Measurements from ENCODE around the gene PBRM1. TPM values are rescaled to one million over a fixed set of nuclear protein-coding genes. Genes with fewer than 3 reads are reported as not detected.

PBRM1 gene
- total RNA-seq, 1 donor from 2014 or later, result 192 TPM

DNA sequence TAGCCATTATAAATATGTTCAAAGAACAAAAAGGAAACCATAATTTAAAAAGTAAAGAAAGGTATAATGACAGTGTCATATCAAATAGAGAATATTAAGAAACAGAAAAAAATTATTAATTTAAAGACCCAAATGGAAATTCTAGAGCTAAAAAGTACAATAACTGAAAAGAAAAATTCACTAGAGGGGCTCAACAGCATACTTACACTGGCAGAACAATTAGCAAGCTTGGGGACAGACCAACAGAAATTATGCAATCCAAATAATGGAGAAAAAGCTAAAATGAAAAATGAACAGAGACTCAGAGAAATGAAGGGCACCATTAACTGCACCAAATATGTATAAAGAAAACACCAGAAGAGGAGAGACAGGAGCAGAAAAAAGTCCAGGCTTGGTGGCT is 33.9 kb upstream of the PBRM1 start:
- Mint-ChIP-seq H3K4me3 (ENCODE audit: unreplicated experiment) (no peak overlapping the region), H3K36me3 (ENCODE audit: unreplicated experiment) (peaks cover 32% of the 10 kb centered on the region), H3K4me1 (ENCODE audit: low read depth, unreplicated experiment) (no peaks in the 10 kb centered on the region), H3K27me3 (ENCODE audit: unreplicated experiment) (peaks cover 4% of the 10 kb centered on the region), H3K27ac (ENCODE audit: unreplicated experiment) (no peak overlapping the region), H3K9me3 (ENCODE audit: unreplicated experiment) (peaks cover 5% of the 10 kb centered on the region)
- DNase-seq, result no peak
- TF ChIP-seq, protein P1, sequence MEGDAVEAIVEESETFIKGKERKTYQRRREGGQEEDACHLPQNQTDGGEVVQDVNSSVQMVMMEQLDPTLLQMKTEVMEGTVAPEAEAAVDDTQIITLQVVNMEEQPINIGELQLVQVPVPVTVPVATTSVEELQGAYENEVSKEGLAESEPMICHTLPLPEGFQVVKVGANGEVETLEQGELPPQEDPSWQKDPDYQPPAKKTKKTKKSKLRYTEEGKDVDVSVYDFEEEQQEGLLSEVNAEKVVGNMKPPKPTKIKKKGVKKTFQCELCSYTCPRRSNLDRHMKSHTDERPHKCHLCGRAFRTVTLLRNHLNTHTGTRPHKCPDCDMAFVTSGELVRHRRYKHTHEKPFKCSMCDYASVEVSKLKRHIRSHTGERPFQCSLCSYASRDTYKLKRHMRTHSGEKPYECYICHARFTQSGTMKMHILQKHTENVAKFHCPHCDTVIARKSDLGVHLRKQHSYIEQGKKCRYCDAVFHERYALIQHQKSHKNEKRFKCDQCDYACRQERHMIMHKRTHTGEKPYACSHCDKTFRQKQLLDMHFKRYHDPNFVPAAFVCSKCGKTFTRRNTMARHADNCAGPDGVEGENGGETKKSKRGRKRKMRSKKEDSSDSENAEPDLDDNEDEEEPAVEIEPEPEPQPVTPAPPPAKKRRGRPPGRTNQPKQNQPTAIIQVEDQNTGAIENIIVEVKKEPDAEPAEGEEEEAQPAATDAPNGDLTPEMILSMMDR (IDR thresholded peaks at IDR 0.05; ENCODE audit: partially characterized antibody, unreplicated experiment), result no peak

DNA sequence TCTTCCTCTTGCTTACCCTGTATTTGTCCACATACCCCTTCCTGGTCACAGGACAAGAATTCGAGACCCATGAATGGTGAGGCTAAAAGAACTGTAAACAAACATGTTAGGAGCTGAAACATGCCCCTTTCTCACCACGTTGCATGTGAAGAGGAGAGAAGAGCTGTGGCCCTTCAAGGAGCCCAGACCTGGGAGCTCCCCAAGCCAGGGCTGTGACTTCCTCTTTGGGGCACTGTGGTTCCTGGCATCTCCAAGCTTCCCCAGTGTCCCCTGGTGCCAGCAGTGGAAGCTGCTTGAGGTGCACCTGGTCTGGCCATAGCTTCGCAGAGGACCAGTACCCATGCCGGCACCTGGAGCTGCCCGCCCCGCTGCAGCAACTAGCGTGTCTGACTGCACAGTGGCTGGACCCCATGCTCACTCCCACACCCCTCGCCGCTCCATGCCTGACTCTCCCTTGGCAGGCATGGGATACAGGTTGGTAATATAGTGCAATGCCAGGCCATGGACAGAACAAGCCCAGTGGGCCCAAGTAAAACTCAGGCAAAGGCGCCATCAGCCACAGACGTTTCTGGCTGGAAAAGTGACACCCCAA is 30.1 kb upstream of the PBRM1 start:
- Mint-ChIP-seq H3K4me3 (ENCODE audit: unreplicated experiment) (no peak overlapping the region), H3K36me3 (ENCODE audit: unreplicated experiment) (peaks cover 22% of the 10 kb centered on the region), H3K27ac (ENCODE audit: unreplicated experiment) (no peak overlapping the region), H3K4me1 (ENCODE audit: low read depth, unreplicated experiment) (peaks cover 2% of the 10 kb centered on the region), H3K9me3 (ENCODE audit: unreplicated experiment) (peaks cover 10% of the 10 kb centered on the region), H3K27me3 (ENCODE audit: unreplicated experiment) (peaks cover 4% of the 10 kb centered on the region)
- TF ChIP-seq, protein P1 (IDR thresholded peaks at IDR 0.05; ENCODE audit: partially characterized antibody, unreplicated experiment), result no peak
- DNase-seq, result no peak

DNA sequence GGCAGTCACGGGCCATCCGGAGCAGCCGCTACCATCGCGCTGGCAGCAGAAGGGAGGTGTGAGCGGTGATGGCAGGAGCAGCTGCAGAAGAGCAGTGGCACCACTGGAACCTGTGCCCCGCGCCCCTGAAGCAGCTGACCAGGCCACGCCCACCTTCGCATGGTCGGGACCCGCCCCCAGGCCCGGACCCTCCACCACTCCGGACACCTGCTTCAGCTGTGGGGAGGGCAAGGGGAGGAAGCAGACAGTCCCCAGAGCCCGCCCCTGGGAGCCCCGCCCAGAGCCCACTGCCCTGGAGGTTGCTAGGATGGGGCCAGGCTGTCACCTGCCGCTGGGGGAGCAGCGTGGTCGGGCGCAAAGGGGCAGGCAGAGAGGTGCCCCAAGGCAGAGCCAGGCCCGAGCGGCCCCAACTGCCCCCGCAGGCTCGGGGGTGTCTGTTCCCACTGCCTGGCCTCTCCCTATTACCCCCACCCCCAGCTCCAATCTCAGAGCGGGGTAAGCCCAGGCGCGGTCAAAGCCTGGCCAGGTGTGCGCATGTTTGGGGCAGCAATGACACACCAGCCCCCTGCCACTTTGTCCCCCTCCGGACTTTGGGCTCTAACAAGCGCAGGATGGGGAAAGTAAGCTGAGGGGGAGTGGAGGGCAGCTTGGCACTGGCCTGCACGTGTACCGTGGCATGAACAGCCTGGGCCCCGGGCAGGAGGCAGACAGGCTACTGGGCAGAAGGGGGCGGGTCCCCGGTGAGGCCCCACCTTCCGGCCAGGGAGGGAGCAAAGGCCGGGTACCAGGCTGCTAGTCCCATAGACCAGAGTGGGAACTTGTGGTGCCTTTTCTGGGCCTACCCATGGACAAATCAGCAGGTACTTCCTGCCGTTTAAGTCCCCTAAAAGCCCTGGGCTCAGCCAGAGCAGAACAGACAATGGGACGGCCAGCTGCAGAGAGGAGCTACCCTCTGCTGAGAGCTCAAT is 28.9 kb upstream of the PBRM1 start:
- Mint-ChIP-seq H3K9me3 (ENCODE audit: unreplicated experiment) (peaks cover 8% of the 10 kb centered on the region), H3K4me3 (ENCODE audit: unreplicated experiment) (no peak overlapping the region), H3K27ac (ENCODE audit: unreplicated experiment) (no peak overlapping the region), H3K4me1 (ENCODE audit: low read depth, unreplicated experiment) (peaks cover 2% of the 10 kb centered on the region), H3K27me3 (ENCODE audit: unreplicated experiment) (peaks cover 4% of the 10 kb centered on the region), H3K36me3 (ENCODE audit: unreplicated experiment) (peaks cover 11% of the 10 kb centered on the region)
- TF ChIP-seq, protein P1 (IDR thresholded peaks at IDR 0.05; ENCODE audit: partially characterized antibody, unreplicated experiment), result no peak
- peak; percentile 58 for DNase-seq

DNA sequence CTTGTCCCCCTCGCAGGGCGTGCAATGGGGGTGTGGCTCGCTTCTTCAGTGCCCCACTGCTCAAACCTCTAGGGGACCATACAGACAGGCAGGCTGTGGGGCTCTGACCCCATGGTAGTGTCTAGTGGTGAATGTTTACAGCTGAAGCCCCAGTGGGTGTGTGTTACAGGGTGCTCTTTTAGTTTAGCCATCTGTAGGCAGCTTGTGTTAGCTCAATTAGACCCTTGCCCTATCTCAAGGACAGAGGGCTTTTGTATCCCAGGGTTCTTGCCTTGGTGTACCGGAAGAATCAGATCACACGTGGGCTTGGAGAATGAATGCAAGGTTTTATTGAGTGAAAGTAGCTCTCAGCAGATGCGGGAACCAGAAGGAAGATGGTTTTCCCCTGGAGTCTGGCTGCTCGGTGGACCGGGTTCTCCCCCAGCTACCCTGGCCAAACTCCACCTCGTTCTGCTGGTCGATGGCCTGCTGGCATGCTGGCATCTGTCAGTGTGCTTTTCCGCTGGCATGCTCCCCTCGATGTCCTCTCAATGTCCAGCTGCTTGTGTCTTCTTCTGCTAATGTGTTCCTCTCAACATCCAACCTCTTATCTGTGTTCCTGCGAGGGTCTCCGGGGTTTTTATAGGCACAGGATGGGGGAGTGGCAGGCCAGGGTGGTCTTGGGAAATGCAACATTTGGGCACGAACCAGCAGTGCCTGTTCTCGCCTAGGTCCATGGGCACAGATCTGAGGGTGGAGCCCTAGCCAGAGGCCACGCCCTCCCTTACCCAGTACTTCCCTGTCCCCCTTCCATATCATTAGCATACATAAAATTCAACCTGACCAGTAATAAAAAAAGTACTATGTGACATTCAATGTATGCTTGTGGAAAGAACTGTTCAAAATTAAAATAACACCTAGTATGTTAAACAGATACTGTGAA is 26.8 kb upstream of the PBRM1 start:
- no peak for DNase-seq
- peaks cover 6% of the 10 kb centered on the region for H3K9me3 Mint-ChIP-seq (ENCODE audit: unreplicated experiment)
- TF ChIP-seq, protein P1 (IDR thresholded peaks at IDR 0.05; ENCODE audit: partially characterized antibody, unreplicated experiment), result no peak
- H3K27me3 Mint-ChIP-seq (ENCODE audit: unreplicated experiment), result peaks cover 2% of the 10 kb centered on the region
- H3K27ac Mint-ChIP-seq (ENCODE audit: unreplicated experiment), result no peak overlapping the region
- H3K36me3 Mint-ChIP-seq (ENCODE audit: unreplicated experiment), result peaks cover 4% of the 10 kb centered on the region
- no peak overlapping the region for H3K4me3 Mint-ChIP-seq (ENCODE audit: unreplicated experiment)
- peaks cover 2% of the 10 kb centered on the region for H3K4me1 Mint-ChIP-seq (ENCODE audit: low read depth, unreplicated experiment)

Measured in glutamatergic neuron (in vitro differentiated cells).